SK-N-SH treated with all-trans-retinoic acid at 6 μM for 48 hours (cell line): ENCODE data around the gene XDH.
A peak's percentile ranks its signal among the peaks of the same experiment; 100 is the strongest.

Source experiments
- ATAC-seq: fragments of 200-7000 bp; cut with Tn5 transposase; 3 replicates; pipeline ENCODE4 v1.9.1; 2020; ENCODE audit warnings: mild to moderate bottlenecking, moderate library complexity
- ARNTL ChIP-seq: fragments of 450-650 bp; formaldehyde crosslinking; IDR thresholded peaks from 2 replicates; pipeline ENCODE4 v1.5.0; 2020; ENCODE audit warnings: low read depth, mild to moderate bottlenecking, moderate library complexity, borderline replicate concordance
- BACH2 ChIP-seq: fragments of 250-450 bp; sonication (Bioruptor Pico); IDR thresholded peaks from 2 replicates; pipeline ENCODE4 v1.9.0; 2021; ENCODE audit warnings: mild to moderate bottlenecking, borderline replicate concordance
- CREB5 ChIP-seq: fragments of 250-450 bp; sonication (Bioruptor Pico); IDR thresholded peaks from 2 replicates; pipeline ENCODE4 v1.5.1; 2020; ENCODE audit warnings: low read depth, mild to moderate bottlenecking, moderate library complexity
- CSDC2 ChIP-seq: fragments of 250-450 bp; sonication (Bioruptor Pico); IDR thresholded peaks from 2 replicates; pipeline ENCODE4 v1.5.0; 2020; ENCODE audit warnings: mild to moderate bottlenecking, moderate library complexity
- CSRNP3 ChIP-seq: fragments of 250-450 bp; sonication (Bioruptor Pico); IDR thresholded peaks from 2 replicates; pipeline ENCODE4 v1.5.1; 2021; ENCODE audit warnings: mild to moderate bottlenecking, moderate library complexity
- ESRRG ChIP-seq: fragments of 250-450 bp; sonication (Bioruptor Pico); IDR thresholded peaks from 2 replicates; pipeline ENCODE4 v1.6.1; 2021; ENCODE audit warnings: mild to moderate bottlenecking
- GLIS3 ChIP-seq: fragments of 250-450 bp; sonication (Bioruptor Pico); IDR thresholded peaks from 2 replicates; pipeline ENCODE4 v1.5.0; 2020; ENCODE audit warnings: mild to moderate bottlenecking, moderate library complexity
- ISL1 ChIP-seq: fragments of 250-450 bp; sonication (Bioruptor Pico); IDR thresholded peaks from 2 replicates; pipeline ENCODE4 v2.1.2; 2022; ENCODE audit warnings: mild to moderate bottlenecking, moderate library complexity
- OSR1 ChIP-seq: fragments of 250-450 bp; sonication (Bioruptor Pico); IDR thresholded peaks from 2 replicates; pipeline ENCODE4 v1.8.0; 2022; ENCODE audit warnings: moderate library complexity, mild to moderate bottlenecking, inconsistent platforms
- PATZ1 ChIP-seq: fragments of 250-450 bp; sonication (Bioruptor Pico); IDR thresholded peaks from 2 replicates; pipeline ENCODE4 v1.8.0; 2020; ENCODE audit warnings: mild to moderate bottlenecking, moderate library complexity, borderline replicate concordance
- POU6F1 ChIP-seq: fragments of 250-450 bp; sonication (Bioruptor Pico); IDR thresholded peaks from 2 replicates; pipeline ENCODE4 v1.8.0; 2021; ENCODE audit warnings: low read depth, mild to moderate bottlenecking, moderate library complexity, borderline replicate concordance
- PPARA ChIP-seq: fragments of 250-450 bp; sonication (Bioruptor Pico); IDR thresholded peaks from 2 replicates; pipeline ENCODE4 v1.5.0; 2020; ENCODE audit warnings: mild to moderate bottlenecking, borderline replicate concordance
- RARB ChIP-seq: fragments of 250-450 bp; sonication (Bioruptor Pico); IDR thresholded peaks from 2 replicates; pipeline ENCODE4 v1.8.0; 2021; ENCODE audit warnings: mild to moderate bottlenecking, moderate library complexity
- SNAI2 ChIP-seq: fragments of 250-450 bp; sonication (Bioruptor Pico); IDR thresholded peaks from 2 replicates; pipeline ENCODE4 v1.5.0; 2020; ENCODE audit warnings: mild to moderate bottlenecking, moderate library complexity
- TCF4 ChIP-seq: fragments of 250-450 bp; sonication (Bioruptor Pico); IDR thresholded peaks from 2 replicates; pipeline ENCODE4 v1.8.0; 2021; ENCODE audit warnings: mild to moderate bottlenecking, moderate library complexity, borderline replicate concordance
- TOX ChIP-seq: fragments of 250-450 bp; sonication (Bioruptor Pico); IDR thresholded peaks from 2 replicates; pipeline ENCODE4 v1.8.0; 2021; ENCODE audit warnings: mild to moderate bottlenecking, moderate library complexity, borderline replicate concordance
- TSHZ2 ChIP-seq: fragments of 250-450 bp; sonication (Bioruptor Pico); IDR thresholded peaks from 2 replicates; pipeline ENCODE4 v1.5.0; 2020; ENCODE audit warnings: mild to moderate bottlenecking, moderate library complexity
- ZC3H10 ChIP-seq: fragments of 250-450 bp; sonication (Bioruptor Pico); IDR thresholded peaks from 2 replicates; pipeline ENCODE4 v1.5.1; 2021; ENCODE audit warnings: mild to moderate bottlenecking, moderate library complexity
- ZFP3 ChIP-seq: fragments of 250-450 bp; sonication (Bioruptor Pico); IDR thresholded peaks from 2 replicates; pipeline ENCODE4 v1.5.0; 2020; ENCODE audit warnings: mild to moderate bottlenecking, moderate library complexity
- ZFP30 ChIP-seq: fragments of 450-650 bp; formaldehyde crosslinking; IDR thresholded peaks from 2 replicates; pipeline ENCODE4 v1.5.0; 2022; ENCODE audit warnings: mild to moderate bottlenecking, moderate library complexity
- ZNF565 ChIP-seq: fragments of 450-650 bp; formaldehyde crosslinking; conservative IDR thresholded peaks from 2 replicates; pipeline ENCODE4 v1.5.0; 2020; ENCODE audit warnings: low read depth, mild to moderate bottlenecking, moderate library complexity
- ZNF70 ChIP-seq: fragments of 450-650 bp; formaldehyde crosslinking; IDR thresholded peaks from 2 replicates; pipeline ENCODE4 v1.5.0; 2020; ENCODE audit warnings: mild to moderate bottlenecking, moderate library complexity
- ZNF8 ChIP-seq: fragments of 450-650 bp; formaldehyde crosslinking; IDR thresholded peaks from 2 replicates; pipeline ENCODE4 v1.5.0; 2020; ENCODE audit warnings: mild to moderate bottlenecking, moderate library complexity

Gene XDH

GRCh38 chr2:31337860-31338259, 76.7 kb downstream of the XDH start (continued):
- TF ChIP-seq PATZ1 (CRISPR knock-in tag) (peak; percentile 80; the same call in 1 of the 2 replicates), ZNF565 (no peak), ZFP3 (CRISPR knock-in tag) (no peak; the same call in 1 of the 2 replicates), ZFP30 (CRISPR knock-in tag) (no peak), POU6F1 (CRISPR knock-in tag) (no peak), ESRRG (CRISPR knock-in tag) (no peak), TSHZ2 (CRISPR knock-in tag) (no peak), ZC3H10 (no peak), OSR1 (CRISPR knock-in tag) (no peak)
- TF ChIP-seq, all 23 proteins: peak for 3

GRCh38 chr2:31337197-31337596, 77.3 kb downstream of the XDH start:
- TF ChIP-seq POU6F1 (CRISPR knock-in tag) (no peak), ISL1 (CRISPR knock-in tag) (peak; percentile 92), OSR1 (CRISPR knock-in tag) (no peak), BACH2 (no peak), CSRNP3 (CRISPR knock-in tag) (no peak), ZC3H10 (no peak), TOX (CRISPR knock-in tag) (no peak), ARNTL (CRISPR knock-in tag) (no peak), SNAI2 (CRISPR knock-in tag) (no peak), CSDC2 (CRISPR knock-in tag) (no peak), TSHZ2 (CRISPR knock-in tag) (no peak), CREB5 (CRISPR knock-in tag) (peak; percentile 59; the same call in 1 of the 2 replicates), PPARA (no peak), ZNF8 (CRISPR knock-in tag) (no peak), ZFP3 (CRISPR knock-in tag) (no peak), RARB (CRISPR knock-in tag) (no peak), ZFP30 (CRISPR knock-in tag) (no peak), GLIS3 (CRISPR knock-in tag) (0 out of 2 replicates have a peak, but pooled peaks have one; percentile 72), ZNF70 (CRISPR knock-in tag) (no peak), ESRRG (CRISPR knock-in tag) (no peak), ZNF565 (no peak), PATZ1 (CRISPR knock-in tag) (0 out of 2 replicates have a peak, but pooled peaks have one; percentile 15), TCF4 (CRISPR knock-in tag) (no peak)
- ATAC-seq: peak; percentile 70
